Esophagus squamous epithelium (tissue), 4 donors: ENCODE data around the gene PPP2R2C.

Experiments
- POLR2A ChIP-seq, 4 donors: fragments of 450-650 bp; IDR thresholded peaks; one replicate each; pipeline ENCODE4 v1.6.1; 2017; ENCODE audit warnings: antibody characterized with exemption in 4 of 4, mild to moderate bottlenecking in 4 of 4, moderate library complexity in 3 of 4
- TF ChIP-seq, protein P1 (sequence below), 6 experiments: fragments of 450-650 bp in 4 of 6; fragments of 200-600 bp in 2 of 6; sonication (generic) in 2 of 6; IDR thresholded peaks; one replicate each; pipeline ENCODE4 v1.5.1; 2016 to 2019; ENCODE audit warnings: antibody characterized with exemption in 6 of 6, mild to moderate bottlenecking in 4 of 6, moderate library complexity in 4 of 6

DNA sequence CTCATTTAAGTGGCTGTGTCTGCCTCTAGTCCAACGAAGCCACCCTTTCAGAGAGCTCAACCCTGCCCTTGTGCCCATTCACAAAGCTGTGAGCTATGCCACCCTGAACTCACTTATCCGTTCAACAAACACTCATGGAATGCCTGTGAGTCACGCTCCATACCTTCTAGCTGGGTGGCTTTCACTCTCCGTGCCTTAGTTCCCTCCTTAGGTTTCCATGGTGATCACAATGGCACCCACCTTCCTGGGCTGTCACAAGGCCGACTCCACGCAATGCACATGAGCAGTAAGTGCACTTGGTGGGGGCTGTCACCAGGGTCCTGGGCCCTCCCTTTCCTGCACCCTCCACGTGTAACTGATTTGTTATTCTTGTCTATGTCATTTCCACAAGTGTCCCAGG, 37.2 kb upstream of the PPP2R2C start:
- no peak for TF ChIP-seq POLR2A (IDR thresholded peaks at IDR 0.05)
- TF ChIP-seq, protein P1, sequence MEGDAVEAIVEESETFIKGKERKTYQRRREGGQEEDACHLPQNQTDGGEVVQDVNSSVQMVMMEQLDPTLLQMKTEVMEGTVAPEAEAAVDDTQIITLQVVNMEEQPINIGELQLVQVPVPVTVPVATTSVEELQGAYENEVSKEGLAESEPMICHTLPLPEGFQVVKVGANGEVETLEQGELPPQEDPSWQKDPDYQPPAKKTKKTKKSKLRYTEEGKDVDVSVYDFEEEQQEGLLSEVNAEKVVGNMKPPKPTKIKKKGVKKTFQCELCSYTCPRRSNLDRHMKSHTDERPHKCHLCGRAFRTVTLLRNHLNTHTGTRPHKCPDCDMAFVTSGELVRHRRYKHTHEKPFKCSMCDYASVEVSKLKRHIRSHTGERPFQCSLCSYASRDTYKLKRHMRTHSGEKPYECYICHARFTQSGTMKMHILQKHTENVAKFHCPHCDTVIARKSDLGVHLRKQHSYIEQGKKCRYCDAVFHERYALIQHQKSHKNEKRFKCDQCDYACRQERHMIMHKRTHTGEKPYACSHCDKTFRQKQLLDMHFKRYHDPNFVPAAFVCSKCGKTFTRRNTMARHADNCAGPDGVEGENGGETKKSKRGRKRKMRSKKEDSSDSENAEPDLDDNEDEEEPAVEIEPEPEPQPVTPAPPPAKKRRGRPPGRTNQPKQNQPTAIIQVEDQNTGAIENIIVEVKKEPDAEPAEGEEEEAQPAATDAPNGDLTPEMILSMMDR (IDR thresholded peaks at IDR 0.05): no peak
